NCI-H2171 treated with DMSO at 0.1 percent for 48 hours (cell line): ENCODE measurements around the gene TMEM175.
A peak's percentile ranks its signal among the peaks of the same experiment; 100 is the strongest.

Experiments used
- DNase-seq: peaks from one replicate; lab custom pipeline; 2025; lab: John Stamatoyannopoulos, UW

The TMEM175 gene

DNA sequence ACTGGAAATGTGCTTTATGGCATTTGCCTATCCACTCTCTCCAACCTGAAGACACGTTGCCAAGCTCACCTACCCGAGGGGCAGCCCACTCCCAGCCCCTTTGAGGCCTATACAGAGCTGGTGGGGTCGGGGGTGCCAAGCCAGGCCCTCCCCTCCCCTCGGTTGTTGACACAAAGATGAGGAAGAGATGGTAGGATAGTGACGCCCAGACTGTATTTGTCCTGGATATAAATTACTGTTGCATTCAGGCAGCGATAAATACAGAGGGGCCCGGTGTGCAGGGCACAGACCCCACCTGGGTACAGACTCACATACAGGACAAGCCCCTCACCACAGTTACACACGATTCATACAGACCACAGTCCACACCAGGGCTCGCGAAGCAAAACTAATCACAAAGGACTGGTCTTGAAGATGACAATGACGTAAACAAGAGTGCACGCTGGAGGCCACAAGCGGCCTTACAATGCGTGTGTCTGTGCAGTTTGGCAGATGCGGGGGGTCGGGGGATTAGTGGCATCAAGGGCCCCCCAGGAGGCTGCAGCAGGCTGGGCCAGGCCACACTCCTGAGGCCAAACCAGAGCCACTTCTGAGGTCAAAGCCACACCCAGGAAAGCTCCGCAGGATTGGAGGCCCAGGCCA is 26.6 kb downstream of the TMEM175 start:
- no peak for DNase-seq

- DNase-seq: no peak
Measured at GRCh38 chr4:959338-960139, 27.3 kb downstream of the TMEM175 start.

- DNase-seq: no peak
Measured at GRCh38 chr4:960140-960635, 27.9 kb downstream of the TMEM175 start.

GRCh38 chr4:960636-961350 is 28.5 kb downstream of the TMEM175 start:
- DNase-seq: no peak

GRCh38 chr4:961351-962230 is 29.3 kb downstream of the TMEM175 start:
- no peak for DNase-seq

DNA sequence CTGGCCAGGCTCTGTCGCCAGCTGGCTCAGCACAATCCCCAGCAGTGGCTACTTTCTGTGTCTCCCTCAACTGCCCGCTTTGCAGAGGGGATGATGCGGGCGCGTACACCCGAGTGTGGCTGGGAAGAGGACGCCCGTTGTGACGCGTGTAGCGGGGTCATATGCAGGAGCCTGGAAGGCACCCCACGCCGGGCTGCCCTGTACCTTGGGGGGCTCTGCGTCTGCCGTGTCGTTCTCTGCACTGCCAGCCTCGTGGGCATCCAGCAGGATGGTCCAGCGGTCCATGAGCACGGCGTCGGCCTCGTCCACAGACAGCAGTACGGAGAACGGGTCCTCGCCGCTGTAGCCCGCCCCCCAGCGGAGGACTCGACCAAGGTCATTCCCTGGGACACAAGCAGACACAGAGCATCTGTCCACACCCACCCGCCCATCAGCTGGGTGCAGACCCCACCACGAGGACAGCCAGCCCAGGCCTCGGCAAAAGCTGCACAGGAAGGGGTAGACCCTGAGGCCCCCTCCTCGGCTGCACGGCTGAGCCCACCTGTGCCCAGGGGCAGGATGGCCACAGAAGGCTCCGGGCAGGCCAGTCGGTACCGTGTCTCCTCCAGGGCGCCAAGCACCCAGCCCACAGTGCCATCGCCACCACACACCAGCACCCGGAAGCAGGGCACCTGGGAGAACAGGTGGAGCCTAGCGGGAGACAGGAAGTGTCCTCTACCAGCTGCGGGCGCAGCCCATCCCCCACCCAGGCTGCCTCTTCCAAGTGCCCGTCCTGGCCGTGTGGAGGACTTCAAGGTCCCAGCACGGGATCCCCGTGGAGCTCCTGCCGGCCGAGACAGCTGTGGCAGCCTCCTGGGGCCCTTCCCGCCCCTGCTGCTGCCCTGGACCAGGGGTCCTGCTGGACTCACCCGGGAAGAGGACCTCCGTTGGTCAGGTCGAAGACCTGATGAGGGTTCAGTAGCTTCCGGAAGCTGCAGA is 30.3 kb downstream of the TMEM175 start:
- DNase-seq: peak; percentile 2

GRCh38 chr4:963276-964225 is 31.3 kb downstream of the TMEM175 start:
- no peak for DNase-seq

- no peak for DNase-seq
Measured at GRCh38 chr4:964346-965025, 32.2 kb downstream of the TMEM175 start.

- DNase-seq: no peak
Measured at GRCh38 chr4:965048-965765, 32.9 kb downstream of the TMEM175 start.

DNA sequence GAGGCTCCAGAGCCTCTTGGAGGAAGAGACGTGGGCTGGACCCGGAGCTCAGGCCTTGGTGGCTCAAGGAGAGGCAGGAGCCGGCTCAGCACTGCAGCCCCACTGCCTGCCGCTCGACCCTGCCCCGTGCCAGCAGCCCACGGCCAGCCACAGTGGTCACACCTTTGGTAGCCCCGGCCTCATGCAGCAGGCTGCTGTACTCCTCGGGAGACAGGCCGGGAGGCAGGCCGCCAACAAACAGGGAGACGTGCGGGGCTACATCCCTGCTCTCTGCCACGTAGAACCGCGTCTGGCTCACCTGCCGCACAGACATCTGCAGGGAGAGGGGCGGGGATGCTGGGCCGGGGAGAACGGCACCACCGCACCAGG is 33.5 kb downstream of the TMEM175 start:
- no peak for DNase-seq

DNA sequence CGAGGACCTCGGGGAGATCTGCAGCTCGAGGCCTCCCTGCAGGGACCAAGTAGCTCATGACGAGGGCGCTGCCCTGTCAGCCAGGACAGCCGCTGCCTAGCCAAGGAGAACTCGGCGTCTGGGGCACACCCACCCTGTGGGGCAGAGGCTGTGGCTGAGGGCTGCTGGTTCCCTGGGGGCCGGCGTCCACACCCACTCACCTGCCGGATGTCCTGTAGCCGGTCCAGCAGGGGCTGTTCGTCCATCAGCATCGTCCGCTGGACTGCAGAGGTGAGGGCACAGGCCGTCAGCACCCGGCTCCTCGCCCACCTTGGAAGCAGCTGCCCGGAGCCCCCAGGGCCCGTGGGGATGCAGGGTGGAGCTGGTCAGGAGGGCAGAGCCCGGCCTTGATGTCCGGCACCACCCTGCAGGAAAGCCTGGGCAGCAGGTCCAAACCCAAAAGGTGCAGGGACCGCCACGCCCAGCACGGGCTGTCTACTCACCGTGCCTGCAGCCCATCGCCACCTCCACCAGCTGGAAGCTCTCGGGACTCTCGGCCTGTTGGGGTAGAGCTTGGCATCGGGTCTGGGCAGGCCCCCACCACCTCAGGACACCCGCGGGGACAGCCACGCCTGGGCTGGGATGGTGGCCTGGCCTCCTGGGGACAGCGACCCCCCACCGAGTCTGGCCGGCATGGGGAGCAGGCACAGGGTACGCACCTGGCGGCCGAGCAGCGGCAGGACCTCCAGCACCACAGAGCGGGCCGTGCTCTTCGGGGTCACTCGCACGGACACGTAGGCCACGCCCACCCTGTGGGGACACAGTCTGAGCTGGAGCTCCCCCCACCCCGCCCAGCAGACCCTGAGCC is 34.2 kb downstream of the TMEM175 start:
- DNase-seq: no peak

- no peak for DNase-seq
Measured at GRCh38 chr4:967113-968104, 35.1 kb downstream of the TMEM175 start.

DNA sequence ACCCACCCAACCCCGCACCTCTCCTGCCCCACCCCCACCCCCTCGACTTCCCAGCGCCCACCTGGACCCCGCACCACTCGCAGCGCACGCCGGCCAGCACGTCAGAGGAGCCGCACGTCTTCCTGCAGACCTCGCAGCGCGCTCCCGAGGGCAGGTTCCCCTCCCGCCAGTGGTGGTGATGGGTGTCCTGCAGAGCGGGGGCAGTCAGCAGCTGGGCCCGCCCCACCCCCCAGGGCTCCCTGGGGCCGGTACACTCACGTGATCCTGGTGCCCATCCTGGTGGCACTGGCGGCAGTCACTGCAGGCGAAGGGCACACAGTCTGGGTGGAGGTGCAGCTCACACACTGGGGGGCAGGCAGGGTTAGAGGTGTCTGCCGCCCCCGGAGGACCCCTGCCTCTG is 36.0 kb downstream of the TMEM175 start:
- no peak for DNase-seq

- no peak for DNase-seq
Measured at GRCh38 chr4:968621-969394, 36.5 kb downstream of the TMEM175 start.

DNA sequence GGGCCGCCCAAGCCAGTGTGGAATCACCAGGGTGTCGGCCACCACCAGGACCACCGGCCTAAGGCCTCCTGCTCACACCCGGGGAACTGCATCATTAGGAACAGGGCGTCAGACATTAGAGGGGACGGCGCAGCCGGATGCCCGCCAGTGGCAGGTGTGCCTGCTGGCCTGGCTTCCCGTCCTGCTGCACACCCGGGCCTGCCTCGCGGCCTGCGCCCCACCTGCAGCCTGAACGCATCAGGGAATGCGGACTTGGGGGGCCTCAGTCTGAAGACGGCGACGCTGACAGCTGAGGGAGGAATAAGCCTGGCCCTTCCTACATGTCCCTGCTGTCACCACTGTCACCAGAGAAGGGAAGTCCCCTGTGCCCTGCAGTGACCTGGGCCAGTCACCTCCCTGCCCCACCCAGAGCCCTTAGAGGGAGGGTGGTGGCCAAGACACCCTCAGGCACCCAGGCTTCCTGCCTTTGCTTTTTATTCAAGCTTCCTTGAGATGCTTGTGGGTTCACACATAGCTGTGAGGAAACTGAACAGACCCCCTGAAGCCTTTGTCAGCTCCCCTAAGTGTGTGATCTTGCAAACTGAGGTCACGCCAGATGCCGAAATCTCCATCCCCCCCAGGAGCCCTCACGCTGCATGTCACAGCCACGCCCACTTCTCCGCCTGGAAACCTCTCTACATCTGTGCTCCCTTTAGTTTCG is 37.9 kb downstream of the TMEM175 start:
- no peak for DNase-seq
